HCT116 (cell line): Measurements from ENCODE around the gene GNL3L. TPM values are rescaled to one million over a fixed set of nuclear protein-coding genes. Genes with fewer than 3 reads are reported as not detected.
A peak's percentile ranks its signal among the peaks of the same experiment; 100 is the strongest.

Experiments used
- ATAC-seq: fragments of 200-7000 bp; cut with Tn5 transposase; 2 replicates; pipeline ENCODE4 v1.9.1; 2020; ENCODE audit warnings: mild to moderate bottlenecking, moderate library complexity
- BruUV-seq: library from RNA; stranded (reverse); fragments of 400-500 nt; replicated peaks from 2 replicates; lab custom pipeline; 2021; lab: Mats Ljungman, UMichigan
- CTCF ChIA-PET: fragments of 300-600 bp; sonication (Branson Sonifier 250); formaldehyde crosslinking; loops from one replicate; lab custom pipeline; 2021; ENCODE audit warnings: antibody characterized with exemption; lab: Charles Lee
- POLR2A ChIA-PET: fragments of 300-600, 350-600 bp; sonication (Branson Sonifier 250); formaldehyde crosslinking; loops from one replicate; lab custom pipeline; 2021; ENCODE audit warnings: antibody characterized with exemption; lab: Charles Lee
- RAD21 ChIA-PET, 2 experiments: fragments of 300-600 bp; sonication (Branson Sonifier 250); formaldehyde crosslinking; loops; one replicate each; lab custom pipeline; 2023; ENCODE audit warnings: low total read pairs in 2 of 2; ENCODE audit not compliant: uncharacterized antibody in 2 of 2, unreplicated experiment in 2 of 2, low non-redundant PET in 1 of 2; lab: Charles Lee
- DNase-seq: peaks from one replicate; pipeline ENCODE4 v3.0.0-alpha.2; 2010; ENCODE audit warnings: low read depth, low spot score
- H2AFZ ChIP-seq: fragments of 200-600 bp; shearing (Covaris generic), sonication (generic); 2 replicates; pipeline ENCODE4 v1.6.1; 2017; ENCODE audit warnings: low read depth, mixed run types, mixed read lengths, antibody characterized with exemption, low read length; ENCODE audit not compliant: poor library complexity, severe bottlenecking
- H3K27ac ChIP-seq: 2 replicates; pipeline ENCODE4 v1.5.1; 2012; ENCODE audit warnings: low read depth, low read length
- H3K27me3 ChIP-seq: fragments of 200-600 bp; sonication (generic); 2 replicates; pipeline ENCODE4 v1.6.1; 2016; ENCODE audit warnings: mixed run types, low read length, mixed read lengths; ENCODE audit not compliant: insufficient read depth
- H3K36me3 ChIP-seq, 2 experiments: fragments of 200-500 bp in 1 of 2; fragments of 200-600 bp in 1 of 2; sonication (Bioruptor generic) in 1 of 2; sonication (generic) in 1 of 2; 2 replicates each; pipeline versions ENCODE4 v1.5.1 to v1.6.1; 2014 to 2016; ENCODE audit warnings: low read length in 2 of 2, inconsistent platforms in 1 of 2, mixed read lengths in 1 of 2, mixed run types in 1 of 2; ENCODE audit not compliant: insufficient read depth in 2 of 2, control insufficient read depth in 1 of 2
- H3K4me1 ChIP-seq, 2 experiments: fragments of 200-600 bp in 1 of 2; sonication (generic) in 1 of 2; 2 replicates each; pipeline versions ENCODE4 v1.5.1 to v1.6.1; 2012 to 2017; ENCODE audit warnings: low read length in 2 of 2, inconsistent platforms in 1 of 2, mild to moderate bottlenecking in 1 of 2, mixed read lengths in 1 of 2, mixed run types in 1 of 2, moderate library complexity in 1 of 2; ENCODE audit not compliant: insufficient read depth in 2 of 2, control insufficient read depth in 1 of 2
- H3K4me2 ChIP-seq: fragments of 200-600 bp; sonication (generic); 2 replicates; pipeline ENCODE4 v1.6.1; 2017; ENCODE audit warnings: mixed run types, low read length, mixed read lengths
- H3K4me3 ChIP-seq, 2 experiments: fragments of 200-600 bp in 1 of 2; sonication (generic) in 1 of 2; replicated peaks in 1 of 2; 2 replicates each; pipeline ENCODE4 v1.5.1; 2011 to 2016; ENCODE audit warnings: low read length in 2 of 2, control low read depth in 1 of 2, low read depth in 1 of 2, mild to moderate bottlenecking in 1 of 2, mixed read lengths in 1 of 2, mixed run types in 1 of 2
- H3K79me2 ChIP-seq: fragments of 200-600 bp; sonication (generic); 2 replicates; pipeline ENCODE4 v1.6.1; 2017; ENCODE audit warnings: mild to moderate bottlenecking, mixed run types, low read length, moderate library complexity, mixed read lengths; ENCODE audit not compliant: insufficient read depth
- H3K9ac ChIP-seq: fragments of 200-600 bp; sonication (generic); 2 replicates; pipeline ENCODE4 v1.6.1; 2016; ENCODE audit warnings: low read length, mixed read lengths
- H3K9me2 ChIP-seq: fragments of 200-600 bp; sonication (generic), shearing (Covaris generic); 2 replicates; pipeline ENCODE4 v1.6.1; 2017; ENCODE audit warnings: mixed run types, mild to moderate bottlenecking, moderate library complexity; ENCODE audit not compliant: insufficient read depth
- H3K9me3 ChIP-seq, 2 experiments: fragments of 200-500 bp in 1 of 2; fragments of 200-600 bp in 1 of 2; sonication (Bioruptor generic) in 1 of 2; sonication (generic) in 1 of 2; 2 replicates each; pipeline ENCODE4 v1.6.1; 2014 to 2017; ENCODE audit warnings: low read length in 2 of 2, mixed read lengths in 2 of 2, inconsistent platforms in 1 of 2, low read depth in 1 of 2, mild to moderate bottlenecking in 1 of 2, mixed run types in 1 of 2, moderate library complexity in 1 of 2; ENCODE audit not compliant: control insufficient read depth in 1 of 2, insufficient read depth in 1 of 2
- H4K20me1 ChIP-seq: fragments of 200-600 bp; sonication (generic), shearing (Covaris generic); 2 replicates; pipeline ENCODE4 v1.6.1; 2017; ENCODE audit warnings: mixed run types, mild to moderate bottlenecking, moderate library complexity; ENCODE audit not compliant: insufficient read depth
- CBX3 ChIP-seq: IDR thresholded peaks from 2 replicates; pipeline ENCODE4 v1.6.1; 2012; ENCODE audit warnings: low read depth
- CEBPB ChIP-seq: IDR thresholded peaks from 2 replicates; pipeline ENCODE4 v1.6.1; 2012; ENCODE audit warnings: low read depth
- MAX ChIP-seq: IDR thresholded peaks from 2 replicates; pipeline ENCODE4 v1.6.1; 2012
- RAD21 ChIP-seq: IDR thresholded peaks from 2 replicates; pipeline ENCODE4 v1.6.1; 2012; ENCODE audit warnings: low read depth, mild to moderate bottlenecking
- REST ChIP-seq: IDR thresholded peaks from 2 replicates; pipeline ENCODE4 v1.6.1; 2012; ENCODE audit warnings: low read depth
- SIN3A ChIP-seq: IDR thresholded peaks from 2 replicates; pipeline ENCODE4 v1.6.1; 2012; ENCODE audit warnings: low read depth
- TCF7L2 ChIP-seq: IDR thresholded peaks from 2 replicates; pipeline ENCODE4 v1.7.0; 2011; ENCODE audit warnings: borderline replicate concordance, inconsistent platforms; ENCODE audit not compliant: insufficient read depth, insufficient read length; ENCODE audit errors: extremely low read depth
- ZBTB33 ChIP-seq: IDR thresholded peaks from 2 replicates; pipeline ENCODE4 v1.6.1; 2011; ENCODE audit warnings: mild to moderate bottlenecking, low read length, moderate library complexity; ENCODE audit not compliant: insufficient replicate concordance; ENCODE audit errors: extremely low read depth
- ZFX ChIP-seq: fragments of 450-650 bp; IDR thresholded peaks from 2 replicates; pipeline ENCODE4 v1.6.1; 2017
- intact Hi-C: fragments of 100-400 bp; cut with micrococcal nuclease; formaldehyde crosslinking; loops from 2 replicates; pipeline ENCODE4 v1.10.0; 2022
- total RNA-seq: library from RNA; stranded (reverse); gene quantifications from one replicate; pipeline ENCODE4 v1.2.1, GENCODE V29; 2021; ENCODE audit not compliant: unreplicated experiment

The GNL3L gene
- total RNA-seq, 1 experiment from 2014 or later: 60.2 TPM

GRCh38 chrX:54529151-54529550 lies 868 bp upstream of the GNL3L start:
- intact Hi-C loops: no loop called here
- Histone ChIP-seq H3K36me3 (peaks cover 0 to 6% of the 10 kb centered on the region in 2 experiments; a peak in 2 of 4 replicates), H3K9ac (peak overlapping the region; percentile 93), H3K4me1 (peaks cover 5 to 25% of the 10 kb centered on the region in 2 experiments), H2AFZ (peak overlapping the region; percentile 26), H3K27me3 (no peaks in the 10 kb centered on the region), H3K4me3 (peak overlapping the region; percentile 62 to 87), H3K4me2 (peak overlapping the region; percentile 82), H3K9me3 (no peaks in the 10 kb centered on the region), H3K9me2 (no peaks in the 10 kb centered on the region), H3K27ac (peak overlapping the region; percentile 79), H4K20me1 (no peaks in the 10 kb centered on the region), H3K79me2 (peaks cover 40% of the 10 kb centered on the region)
- DNase-seq (no peak), ATAC-seq (no peak)
- no TSS peak for BruUV-seq
- ChIA-PET POLR2A (no interaction called here), CTCF (no interaction called here), RAD21 (no interaction called here)
- TF ChIP-seq REST: no peak
- no peak for TF ChIP-seq RAD21
- TF ChIP-seq CBX3: no peak
- no peak for TF ChIP-seq TCF7L2
- TF ChIP-seq SIN3A: no peak
- no peak for TF ChIP-seq CEBPB
- no peak for TF ChIP-seq ZBTB33
- TF ChIP-seq MAX: no peak
- no peak for TF ChIP-seq ZFX
